Neural crest cell (in vitro differentiated cells): ENCODE measurements around the gene FEN1. TPM values are rescaled to one million over a fixed set of nuclear protein-coding genes. Genes with fewer than 3 reads are reported as not detected.

Experiments used
- DNase-seq: peaks from one replicate; pipeline ENCODE4 v3.0.0; 2021; ENCODE audit warnings: low read depth, mixed read lengths, low spot score
- H3K27ac Mint-ChIP-seq: one replicate; pipeline ENCODE4 v1.8.0; 2021; ENCODE audit warnings: mild to moderate bottlenecking, mixed read lengths; ENCODE audit not compliant: unreplicated experiment
- H3K27me3 Mint-ChIP-seq: 2 replicates; pipeline ENCODE4 v1.8.0; 2021; ENCODE audit warnings: low read depth, mild to moderate bottlenecking, mixed read lengths
- H3K36me3 Mint-ChIP-seq: 2 replicates; pipeline ENCODE4 v1.8.0; 2021; ENCODE audit warnings: low read depth, mild to moderate bottlenecking, mixed read lengths
- H3K4me1 Mint-ChIP-seq: 2 replicates; pipeline ENCODE4 v1.8.0; 2021; ENCODE audit warnings: mixed read lengths
- H3K4me3 Mint-ChIP-seq: one replicate; pipeline ENCODE4 v1.8.0; 2021; ENCODE audit warnings: mild to moderate bottlenecking, mixed read lengths
- H3K9me3 Mint-ChIP-seq: 2 replicates; pipeline ENCODE4 v1.8.0; 2021; ENCODE audit warnings: mixed read lengths
- CTCF ChIP-seq: fragments of 200-600 bp; sonication (generic); conservative IDR thresholded peaks from 2 replicates; pipeline ENCODE4 v1.5.0; 2021; ENCODE audit warnings: antibody characterized with exemption, mild to moderate bottlenecking
- total RNA-seq: library from RNA; stranded (reverse); gene quantifications from 2 replicates; pipeline ENCODE4 v1.2.1, GENCODE V29; 2021

FEN1 gene
- total RNA-seq, 1 donor from 2014 or later, result 99.6 TPM

- peak overlapping the region; percentile 100 for H3K27ac Mint-ChIP-seq
- peaks cover 10% of the 10 kb centered on the region for H3K36me3 Mint-ChIP-seq
- TF ChIP-seq CTCF, result no peak
- H3K9me3 Mint-ChIP-seq, result no peaks in the 10 kb centered on the region
- peak; percentile 70 for DNase-seq
- peak overlapping the region; percentile 96 for H3K4me3 Mint-ChIP-seq
- peaks cover 3% of the 10 kb centered on the region for H3K27me3 Mint-ChIP-seq
- peaks cover 31% of the 10 kb centered on the region for H3K4me1 Mint-ChIP-seq
These were observed 888 bp upstream of the FEN1 start for GRCh38 chr11:61791737-61792309.

- Mint-ChIP-seq H3K27ac (peak overlapping the region; percentile 100), H3K4me1 (peaks cover 41% of the 10 kb centered on the region), H3K9me3 (no peaks in the 10 kb centered on the region), H3K36me3 (peaks cover 14% of the 10 kb centered on the region), H3K27me3 (peaks cover 3% of the 10 kb centered on the region), H3K4me3 (peak overlapping the region; percentile 96)
- no peak for DNase-seq
- no peak for TF ChIP-seq CTCF
These were observed 545 bp downstream of the FEN1 start for GRCh38 chr11:61793083-61793828.

GRCh38 chr11:61793829-61794204, 1.1 kb downstream of the FEN1 start:
- peaks cover 14% of the 10 kb centered on the region for H3K36me3 Mint-ChIP-seq

GRCh38 chr11:61794579-61794978, 1.9 kb downstream of the FEN1 start:
- Mint-ChIP-seq H3K27me3 (peaks cover 3% of the 10 kb centered on the region), H3K9me3 (no peaks in the 10 kb centered on the region), H3K4me1 (peaks cover 47% of the 10 kb centered on the region), H3K4me3 (peak overlapping the region; percentile 81), H3K27ac (no peak overlapping the region), H3K36me3 (peaks cover 14% of the 10 kb centered on the region)
- TF ChIP-seq CTCF, result no peak
- no peak for DNase-seq

More at GRCh38 chr11:61793829-61794204, 1.1 kb downstream of the FEN1 start:
- Mint-ChIP-seq H3K9me3 (no peaks in the 10 kb centered on the region), H3K27me3 (peaks cover 3% of the 10 kb centered on the region), H3K27ac (peak overlapping the region; percentile 100), H3K4me3 (peak overlapping the region; percentile 96), H3K4me1 (peaks cover 44% of the 10 kb centered on the region)
- TF ChIP-seq CTCF, result no peak
- DNase-seq, result no peak

- no peaks in the 10 kb centered on the region for H3K9me3 Mint-ChIP-seq
- H3K36me3 Mint-ChIP-seq, result peaks cover 9% of the 10 kb centered on the region
- H3K27me3 Mint-ChIP-seq, result peaks cover 3% of the 10 kb centered on the region
- H3K27ac Mint-ChIP-seq, result no peak overlapping the region
- peak overlapping the region; percentile 81 for H3K4me3 Mint-ChIP-seq
- H3K4me1 Mint-ChIP-seq, result peaks cover 47% of the 10 kb centered on the region
- no peak for DNase-seq
- no peak for TF ChIP-seq CTCF
These were observed 2.7 kb downstream of the FEN1 start for GRCh38 chr11:61795459-61795858.
